Adrenal gland (tissue), 12 donors: Measurements from ENCODE around the gene CD79A. TPM values are rescaled to one million over a fixed set of nuclear protein-coding genes. Genes with fewer than 3 reads are reported as not detected.

Experiments used
- DNase-seq, 7 donors: peaks; one replicate each; pipeline ENCODE4 v3.0.0-alpha.2; 2019 to 2020
- H3K27ac ChIP-seq, 5 donors: fragments of 200-600 bp; sonication (generic) in 4 of 5; 1 replicate in 3 of 5; 2 replicates in 2 of 5; pipeline versions ENCODE4 v1.5.1 to v1.8.0; 2016 to 2020; ENCODE audit warnings: mild to moderate bottlenecking in 1 of 5
- H3K27me3 ChIP-seq: fragments of 200-600 bp; 2 replicates; pipeline ENCODE4 v1.8.0; 2021
- H3K36me3 ChIP-seq, 2 donors: fragments of 200-600 bp; replicated peaks in 1 of 2; 1 replicate in 1 of 2; 2 replicates in 1 of 2; pipeline versions ENCODE4 v1.5.1 to v1.8.0; 2018 to 2022
- H3K4me1 ChIP-seq, 2 donors: fragments of 200-600 bp; replicated peaks in 1 of 2; 1 replicate in 1 of 2; 2 replicates in 1 of 2; pipeline versions ENCODE4 v1.5.1 to v1.8.0; 2018 to 2021
- H3K4me3 ChIP-seq, 4 donors: fragments of 200-600 bp; sonication (generic) in 3 of 4; one replicate each; pipeline ENCODE4 v1.5.1; 2016 to 2018
- H3K9me3 ChIP-seq, 3 donors: fragments of 200-600 bp; sonication (generic) in 1 of 3; replicated peaks in 1 of 3; 1 replicate in 2 of 3; 2 replicates in 1 of 3; pipeline versions ENCODE4 v1.5.1 to v1.8.0; 2016 to 2021
- POLR2A ChIP-seq, 2 donors: fragments of 450-650 bp; IDR thresholded peaks; one replicate each; pipeline ENCODE4 v1.6.1; 2017; ENCODE audit warnings: antibody characterized with exemption in 2 of 2, mild to moderate bottlenecking in 2 of 2, moderate library complexity in 1 of 2
- WGBS, 4 donors: extraction: QIAGEN DNeasy Blood & Tissue Kit in 2 of 4; methylation state at CpG; one replicate each; pipeline versions ENCODE4 v1.1.5 to v1.1.7; 2013 to 2017; 5-methylcytosine and 5-hydroxymethylcytosine counted together
- intact Hi-C, 2 donors: fragments of 100-400 bp; cut with DNase I; formaldehyde crosslinking; loops; one replicate each; pipeline versions ENCODE4 v1.14.1 to v1.15.0; 2022 to 2023
- polyA plus RNA-seq, 3 donors: library from polyadenylated mRNA; stranded (reverse); fragments of 200-250 nt in 2 of 3; fragments of 350-450 nt in 1 of 3; fragmentation: Illumina TruSeq in 1 of 3; extraction: RNeasy Lipid Tissue Mini Kit (QIAGEN cat#74804) in 1 of 3; gene quantifications; one replicate each; pipeline ENCODE4 v1.2.3, GENCODE V29; 2013 to 2014
- total RNA-seq, 9 donors: library from RNA; depleted of rRNA in 4 of 9; stranded (reverse); fragments of >200 nt in 4 of 9; fragments of 120-200 nt in 1 of 9; fragmentation: NEBNext Ultra II Directional in 1 of 9; extraction: Animal tissue kit (Norgen Biotek cat#: 25700) in 1 of 9; gene quantifications; one replicate each; pipeline versions ENCODE4 v1.1.0 to v1.2.4, GENCODE V29; 2013 to 2023
- TF ChIP-seq, protein P1 (sequence below), 6 experiments: fragments of 450-650 bp in 4 of 6; fragments of 200-600 bp in 2 of 6; sonication (generic) in 1 of 6; IDR thresholded peaks; 1 replicate in 5 of 6; 2 replicates in 1 of 6; pipeline versions ENCODE4 v1.5.1 to v1.8.0; 2016 to 2021; ENCODE audit warnings: antibody characterized with exemption in 6 of 6, mild to moderate bottlenecking in 2 of 6, moderate library complexity in 1 of 6
- donor health status: healthy with polysubstance abuse.
- donor health status: Bipolar disorder and iron deficiency.
- donor health status: DM: yes; HTN: yes; CAD: no.
- donor health status: DM: no; HTN: no; CAD: no.
- donor health status: DM: no; HTN: no; CAD: no.
- donor health status: DM: yes; HTN: yes; CAD: no.

The CD79A gene
- total and polyA plus RNA-seq, 12 donors, result 0.28 to 6.2 (median 0.50) TPM; not detected in 3

DNA sequence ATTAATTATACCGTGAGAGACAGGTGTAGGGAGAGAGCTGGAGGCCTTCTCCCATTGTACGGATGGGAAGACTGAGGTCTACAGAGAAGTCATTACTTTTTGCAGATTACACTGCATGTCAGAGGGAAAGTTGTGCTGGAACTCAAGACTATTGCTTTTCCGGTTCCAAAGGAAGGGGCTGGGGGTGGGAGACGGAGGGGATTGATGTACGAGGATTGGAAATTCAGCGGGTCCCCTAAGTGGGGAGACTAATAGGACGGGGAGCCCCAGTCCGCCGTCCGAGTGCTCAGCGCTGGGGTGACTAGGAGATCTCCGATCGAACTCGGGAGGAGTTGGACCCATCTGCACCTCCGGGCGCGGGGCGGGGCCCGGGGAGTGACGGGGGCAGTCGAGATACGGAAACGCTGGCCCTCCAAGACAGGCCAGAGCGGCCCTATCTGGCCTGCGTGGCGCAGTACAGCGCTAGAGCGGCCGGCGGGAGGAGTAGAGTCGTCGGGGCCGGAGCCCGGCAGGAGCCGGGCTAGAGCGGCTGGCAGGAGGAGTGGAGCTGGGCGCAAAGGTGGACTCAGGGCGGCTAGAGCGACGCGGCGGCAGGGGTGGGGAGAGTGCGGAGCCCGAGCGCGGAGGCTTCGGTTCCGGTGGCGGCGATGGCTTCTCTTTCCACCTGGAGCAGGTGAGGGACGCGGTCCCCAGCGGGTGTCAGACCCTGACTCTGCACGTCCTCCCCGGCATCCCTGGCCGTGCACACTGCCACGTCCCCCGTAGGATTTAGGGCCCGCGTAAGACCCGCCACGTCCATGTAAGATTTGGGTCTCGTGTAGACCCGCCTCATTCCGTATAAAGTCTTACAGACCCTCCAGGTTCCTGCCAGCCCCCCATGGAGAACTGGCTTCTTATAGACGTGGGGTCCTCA lies 7.0 kb downstream of the CD79A start:
- Histone ChIP-seq H3K9me3 (no peaks in the 10 kb centered on the region), H3K27me3 (no peaks in the 10 kb centered on the region), H3K4me1 (peaks cover 0 to 13% of the 10 kb centered on the region in 2 donors), H3K36me3 (peaks cover 0 to 9% of the 10 kb centered on the region in 2 donors), H3K4me3 (peak overlapping the region; percentile 43 to 95 (median 80)), H3K27ac (peak overlapping the region in 4 of 5 donors; percentile 67 to 90 (median 76))
- intact Hi-C loops, result loop anchor here in 1 of 2 donors (10.0 kb wide), 1 partner anchor 51 kb away; no protein-coding TSS in a partner anchor
- peak; percentile 60 to 94 for TF ChIP-seq POLR2A (IDR thresholded peaks at IDR 0.05)
- TF ChIP-seq, protein P1, sequence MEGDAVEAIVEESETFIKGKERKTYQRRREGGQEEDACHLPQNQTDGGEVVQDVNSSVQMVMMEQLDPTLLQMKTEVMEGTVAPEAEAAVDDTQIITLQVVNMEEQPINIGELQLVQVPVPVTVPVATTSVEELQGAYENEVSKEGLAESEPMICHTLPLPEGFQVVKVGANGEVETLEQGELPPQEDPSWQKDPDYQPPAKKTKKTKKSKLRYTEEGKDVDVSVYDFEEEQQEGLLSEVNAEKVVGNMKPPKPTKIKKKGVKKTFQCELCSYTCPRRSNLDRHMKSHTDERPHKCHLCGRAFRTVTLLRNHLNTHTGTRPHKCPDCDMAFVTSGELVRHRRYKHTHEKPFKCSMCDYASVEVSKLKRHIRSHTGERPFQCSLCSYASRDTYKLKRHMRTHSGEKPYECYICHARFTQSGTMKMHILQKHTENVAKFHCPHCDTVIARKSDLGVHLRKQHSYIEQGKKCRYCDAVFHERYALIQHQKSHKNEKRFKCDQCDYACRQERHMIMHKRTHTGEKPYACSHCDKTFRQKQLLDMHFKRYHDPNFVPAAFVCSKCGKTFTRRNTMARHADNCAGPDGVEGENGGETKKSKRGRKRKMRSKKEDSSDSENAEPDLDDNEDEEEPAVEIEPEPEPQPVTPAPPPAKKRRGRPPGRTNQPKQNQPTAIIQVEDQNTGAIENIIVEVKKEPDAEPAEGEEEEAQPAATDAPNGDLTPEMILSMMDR (IDR thresholded peaks at IDR 0.05), result peak in 1 of 6 experiments; percentile 15
- WGBS, 4 donors, result 1 to 3% (median 1%) methylated on average over 35 to 66 of the region's 66 CpGs
- DNase-seq, result peak; percentile 93 to 97 (median 95)

DNA sequence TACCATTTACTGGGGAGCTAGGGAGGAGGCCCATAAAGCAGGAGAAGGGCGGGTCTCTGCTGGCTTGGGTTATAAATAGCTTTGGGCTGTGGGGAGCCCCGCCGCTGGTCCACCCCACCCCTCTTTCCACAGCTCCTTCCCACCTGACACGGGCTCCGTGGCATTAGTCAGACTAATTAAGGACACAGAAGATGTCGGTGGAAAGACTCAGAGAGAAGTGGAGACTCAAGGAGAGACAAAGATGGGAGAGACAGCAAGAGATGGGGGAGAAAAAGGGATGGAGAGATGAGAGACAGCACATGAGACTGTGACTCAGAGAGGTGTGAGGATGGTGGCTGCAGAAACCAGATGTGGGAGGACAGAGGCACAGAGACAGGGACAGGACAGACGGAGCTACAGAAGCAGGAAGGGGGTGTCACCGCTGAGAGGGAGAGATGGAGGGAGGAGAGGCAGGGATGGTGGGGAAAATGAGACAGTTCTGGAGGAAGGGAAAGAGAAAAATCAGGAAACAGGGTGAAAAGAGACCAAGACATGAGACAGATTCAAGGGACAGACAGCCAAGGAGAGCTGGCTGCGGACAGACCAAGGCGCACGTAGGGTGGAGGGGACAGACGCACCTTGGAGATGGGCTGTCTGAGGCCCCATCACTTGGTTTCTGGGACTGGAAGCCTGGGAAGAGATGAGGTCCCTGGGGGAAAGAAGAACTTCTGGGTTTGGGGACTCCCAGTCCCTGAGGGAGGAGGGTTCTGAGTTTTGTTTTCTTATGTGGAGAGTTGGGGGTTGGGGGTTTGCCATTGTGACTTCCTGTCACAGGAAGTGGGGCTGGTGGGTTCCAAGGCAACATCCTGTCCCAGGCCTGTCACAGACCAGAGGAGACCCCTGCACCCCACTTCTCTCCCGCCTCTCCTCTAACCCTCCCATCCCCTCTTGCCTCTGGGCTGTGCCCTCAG lies 10.0 kb downstream of the CD79A start:
- DNase-seq, result no peak
- H3K36me3 ChIP-seq, result peaks cover 0 to 23% of the 10 kb centered on the region in 2 donors
- H3K4me3 ChIP-seq, result no peak overlapping the region
- no peaks in the 10 kb centered on the region for H3K9me3 ChIP-seq
- H3K27ac ChIP-seq, result no peak overlapping the region
- H3K27me3 ChIP-seq, result no peaks in the 10 kb centered on the region
- intact Hi-C loops, result loop anchor here in 1 of 2 donors (10.0 kb wide), 1 partner anchor 48 kb away; no protein-coding TSS in a partner anchor
- H3K4me1 ChIP-seq, result peaks cover 0 to 13% of the 10 kb centered on the region in 2 donors
- TF ChIP-seq, protein P1 (IDR thresholded peaks at IDR 0.05), result no peak
- TF ChIP-seq POLR2A (IDR thresholded peaks at IDR 0.05), result no peak
- 68 to 75% (median 72%) methylated on average over 12 to 13 of the region's 13 CpGs for WGBS, 4 donors

DNA sequence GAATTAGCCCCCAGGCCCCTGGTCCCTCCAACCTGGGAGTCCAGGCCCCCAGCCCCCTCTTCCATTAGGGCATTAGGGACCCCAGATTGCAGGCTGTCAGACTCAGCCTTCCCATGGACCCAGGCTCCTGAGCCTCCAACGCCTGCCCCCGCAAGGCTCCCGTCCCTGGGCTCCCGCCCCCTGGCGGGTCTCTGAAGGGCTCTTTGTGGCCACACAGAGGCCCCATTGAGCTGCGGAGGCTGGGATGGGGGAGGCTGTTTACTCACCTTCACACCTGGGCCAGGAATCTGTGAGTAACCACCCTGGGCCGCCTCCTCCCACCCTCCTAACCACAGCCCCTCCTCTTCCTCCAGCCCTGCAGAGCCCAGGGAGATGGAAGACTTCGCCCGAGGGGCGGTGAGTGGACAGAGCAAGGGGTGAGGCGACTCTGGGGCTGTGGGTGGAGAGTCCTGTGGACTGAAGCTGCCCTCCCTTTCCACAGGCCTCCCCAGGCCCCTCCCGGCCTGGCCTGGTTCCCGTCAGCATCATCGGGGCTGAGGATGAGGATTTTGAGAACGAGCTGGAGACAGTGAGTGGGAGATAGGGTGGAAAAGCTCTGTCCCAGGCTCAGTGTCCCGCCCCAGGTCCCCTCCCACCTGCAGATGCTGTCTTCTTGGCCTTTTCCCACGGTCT lies 10.8 kb downstream of the CD79A start:
- no peak for DNase-seq
- Histone ChIP-seq H3K27ac (no peak overlapping the region), H3K9me3 (no peaks in the 10 kb centered on the region), H3K27me3 (no peaks in the 10 kb centered on the region), H3K36me3 (peaks cover 0 to 31% of the 10 kb centered on the region in 2 donors), H3K4me3 (no peak overlapping the region), H3K4me1 (peaks cover 0 to 13% of the 10 kb centered on the region in 2 donors)
- intact Hi-C loops, result loop anchor here in 1 of 2 donors (10.0 kb wide), 1 partner anchor 47 kb away; no protein-coding TSS in a partner anchor
- TF ChIP-seq, protein P1 (IDR thresholded peaks at IDR 0.05), result no peak
- no peak for TF ChIP-seq POLR2A (IDR thresholded peaks at IDR 0.05)
- 67 to 79% (median 72%) methylated on average over 13 to 17 of the region's 17 CpGs for WGBS, 4 donors
